Measurements from ENCODE around the gene HEATR9. TPM values are rescaled to one million over a fixed set of nuclear protein-coding genes. Genes with fewer than 3 reads are reported as not detected.
A peak's percentile ranks its signal among the peaks of the same experiment; 100 is the strongest.

HEATR9 gene
- total and polyA plus RNA-seq, 2 of the 13 experiments (the other 11 are each of a cell fraction or from before 2014, with no cell fraction given), result not detected

GRCh38 chr17:35867574-35867973 is 1.1 kb downstream of the HEATR9 start:
- Histone ChIP-seq H3K4me2 (ENCODE audit: low read depth, low read length) (no peak overlapping the region), H3K4me3 (replicated peaks in 1 of 3; ENCODE audit: insufficient read depth in 1 of 3, low read depth in 2 of 3, low read length in 3 of 3) (no peak overlapping the region), H3K9ac (ENCODE audit: insufficient read depth, low read depth, low read length) (no peak overlapping the region), H3K27ac (ENCODE audit: extremely low read length, insufficient read depth, low read length) (no peak overlapping the region), H3K79me2 (ENCODE audit: insufficient read depth, low read length) (no peaks in the 10 kb centered on the region), H3K9me3 (ENCODE audit: low read length) (no peaks in the 10 kb centered on the region), H3K27me3 (ENCODE audit: control insufficient read depth in 1 of 2, insufficient read depth in 2 of 2, low read length in 2 of 2) (no peaks in the 10 kb centered on the region), H3K36me3 (replicated peaks in 1 of 2; ENCODE audit: control insufficient read depth in 1 of 2, insufficient read depth in 2 of 2, low read length in 2 of 2) (no peaks in the 10 kb centered on the region), H4K20me1 (ENCODE audit: insufficient read depth, low read length) (no peaks in the 10 kb centered on the region), H3K4me1 (ENCODE audit: insufficient read depth, low read length) (peaks cover 21% of the 10 kb centered on the region), H2AFZ (ENCODE audit: low read length) (no peak overlapping the region)
- BruUV-seq (replicated peaks), result no TSS peak
- ChIA-PET CTCF (ENCODE audit: low intra/inter-chr PET ratio, low total read pairs) (no interaction called here), POLR2A (no interaction called here)
- in situ Hi-C loops (cut with HindIII; ENCODE audit: extremely low pct_ligation_motif_present, low pct_unique_long_range_greater_than_20kb) (no loop called here), intact Hi-C loops (cut with micrococcal nuclease; ENCODE audit: unreplicated experiment) (no loop called here)
- WGBS (ENCODE audit: low lambda C conversion rate), result 81% methylated on average over 3 of the region's 3 CpGs
- DNase-seq (ENCODE audit: low spot score) (no peak), FAIRE-seq (no peak), ATAC-seq (no peak)
- TF ChIP-seq ZNF253 (CRISPR knock-in tag; IDR thresholded peaks at IDR 0.05; ENCODE audit: borderline replicate concordance), result no peak
- no peak for TF ChIP-seq ZNF562 (CRISPR knock-in tag; IDR thresholded peaks at IDR 0.05; ENCODE audit: borderline replicate concordance)
- TF ChIP-seq ZNF225 (CRISPR knock-in tag; IDR thresholded peaks at IDR 0.05), result no peak

- no TSS peak for BruUV-seq (replicated peaks)
- no peaks in the 10 kb centered on the region for H4K20me1 ChIP-seq (ENCODE audit: insufficient read depth, low read length)
- in situ Hi-C loops (cut with HindIII; ENCODE audit: extremely low pct_ligation_motif_present, low pct_unique_long_range_greater_than_20kb), result no loop called here
- no peaks in the 10 kb centered on the region for H3K9me3 ChIP-seq (ENCODE audit: low read length)
- ChIA-PET POLR2A (no interaction called here), CTCF (ENCODE audit: low intra/inter-chr PET ratio, low total read pairs) (no interaction called here)
- WGBS (ENCODE audit: low lambda C conversion rate), result 86% methylated on average over 1 of the region's 1 CpG
- peak overlapping the region; percentile 8; the same call in 1 of the 2 replicates for H3K4me2 ChIP-seq (ENCODE audit: low read depth, low read length)
- H3K79me2 ChIP-seq (ENCODE audit: insufficient read depth, low read length), result no peaks in the 10 kb centered on the region
- peaks cover 21% of the 10 kb centered on the region for H3K4me1 ChIP-seq (ENCODE audit: insufficient read depth, low read length)
- no peak overlapping the region for H2AFZ ChIP-seq (ENCODE audit: low read length)
- ATAC-seq (peak; percentile 64), DNase-seq (ENCODE audit: low spot score) (peak; percentile 14), FAIRE-seq (no peak)
- no peaks in the 10 kb centered on the region for H3K36me3 ChIP-seq (replicated peaks in 1 of 2; ENCODE audit: control insufficient read depth in 1 of 2, insufficient read depth in 2 of 2, low read length in 2 of 2)
- no peaks in the 10 kb centered on the region for H3K27me3 ChIP-seq (ENCODE audit: control insufficient read depth in 1 of 2, insufficient read depth in 2 of 2, low read length in 2 of 2)
- intact Hi-C loops (cut with micrococcal nuclease; ENCODE audit: unreplicated experiment), result no loop called here
- H3K9ac ChIP-seq (ENCODE audit: insufficient read depth, low read depth, low read length), result no peak overlapping the region
- peak overlapping the region; percentile 45 for H3K27ac ChIP-seq (ENCODE audit: extremely low read length, insufficient read depth, low read length)
- no peak overlapping the region for H3K4me3 ChIP-seq (replicated peaks in 1 of 3; ENCODE audit: insufficient read depth in 1 of 3, low read depth in 2 of 3, low read length in 3 of 3)
- TF ChIP-seq ZNF83 (CRISPR knock-in tag; IDR thresholded peaks at IDR 0.05; ENCODE audit: borderline replicate concordance) (no peak), ZNF256 (CRISPR knock-in tag; conservative IDR thresholded peaks at IDR 0.05) (no peak), MEF2D (CRISPR knock-in tag; IDR thresholded peaks at IDR 0.05) (no peak), TAF15 (IDR thresholded peaks at IDR 0.05; ENCODE audit: low read depth, low read length, poor library complexity, severe bottlenecking) (no peak), MEIS2 (CRISPR knock-in tag; IDR thresholded peaks at IDR 0.05) (no peak), ZNF737 (CRISPR knock-in tag; IDR thresholded peaks at IDR 0.05; ENCODE audit: borderline replicate concordance) (no peak), ZNF746 (CRISPR knock-in tag; IDR thresholded peaks at IDR 0.05) (no peak), MIER2 (CRISPR knock-in tag; IDR thresholded peaks at IDR 0.05) (no peak), RXRB (CRISPR knock-in tag; IDR thresholded peaks at IDR 0.05; ENCODE audit: borderline replicate concordance) (peak; percentile 84), THRA (CRISPR knock-in tag; IDR thresholded peaks at IDR 0.05; ENCODE audit: borderline replicate concordance) (peak; percentile 67; the same call in 1 of the 2 replicates), ZNF253 (CRISPR knock-in tag; IDR thresholded peaks at IDR 0.05; ENCODE audit: borderline replicate concordance) (no peak)
- TF ChIP-seq, protein P1, sequence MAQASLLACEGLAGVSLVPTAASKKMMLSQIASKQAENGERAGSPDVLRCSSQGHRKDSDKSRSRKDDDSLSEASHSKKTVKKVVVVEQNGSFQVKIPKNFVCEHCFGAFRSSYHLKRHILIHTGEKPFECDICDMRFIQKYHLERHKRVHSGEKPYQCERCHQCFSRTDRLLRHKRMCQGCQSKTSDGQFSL (CRISPR knock-in tag; IDR thresholded peaks at IDR 0.05), result no peak
- TF ChIP-seq, protein P2, sequence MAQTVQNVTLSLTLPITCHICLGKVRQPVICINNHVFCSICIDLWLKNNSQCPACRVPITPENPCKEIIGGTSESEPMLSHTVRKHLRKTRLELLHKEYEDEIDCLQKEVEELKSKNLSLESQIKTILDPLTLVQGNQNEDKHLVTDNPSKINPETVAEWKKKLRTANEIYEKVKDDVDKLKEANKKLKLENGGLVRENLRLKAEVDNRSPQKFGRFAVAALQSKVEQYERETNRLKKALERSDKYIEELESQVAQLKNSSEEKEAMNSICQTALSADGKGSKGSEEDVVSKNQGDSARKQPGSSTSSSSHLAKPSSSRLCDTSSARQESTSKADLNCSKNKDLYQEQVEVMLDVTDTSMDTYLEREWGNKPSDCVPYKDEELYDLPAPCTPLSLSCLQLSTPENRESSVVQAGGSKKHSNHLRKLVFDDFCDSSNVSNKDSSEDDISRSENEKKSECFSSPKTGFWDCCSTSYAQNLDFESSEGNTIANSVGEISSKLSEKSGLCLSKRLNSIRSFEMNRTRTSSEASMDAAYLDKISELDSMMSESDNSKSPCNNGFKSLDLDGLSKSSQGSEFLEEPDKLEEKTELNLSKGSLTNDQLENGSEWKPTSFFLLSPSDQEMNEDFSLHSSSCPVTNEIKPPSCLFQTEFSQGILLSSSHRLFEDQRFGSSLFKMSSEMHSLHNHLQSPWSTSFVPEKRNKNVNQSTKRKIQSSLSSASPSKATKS (CRISPR knock-in tag; IDR thresholded peaks at IDR 0.05), result no peak
These were observed 2.2 kb downstream of the HEATR9 start for GRCh38 chr17:35866341-35866950.

Data from HepG2 (cell line).